Activated naive CD8-positive, alpha-beta T cell treated with anti-CD3 and anti-CD28 coated beads for 36 hours (primary cell): ENCODE measurements around the gene IQCF6. TPM values are rescaled to one million over a fixed set of nuclear protein-coding genes. Genes with fewer than 3 reads are reported as not detected.
"Not testable (repeated sequence)": the region's sequence is repeated elsewhere in the genome, so short reads cannot be mapped to it uniquely, and the experiment has no call there.

Experiments
- DNase-seq: peaks from one replicate; pipeline ENCODE4 v3.0.0; 2021
- H3K27ac Mint-ChIP-seq: one replicate; pipeline ENCODE4 v1.8.0; 2022; ENCODE audit warnings: mild to moderate bottlenecking, moderate library complexity, mixed read lengths
- H3K27me3 Mint-ChIP-seq: one replicate; pipeline ENCODE4 v1.8.0; 2022; ENCODE audit warnings: mild to moderate bottlenecking, mixed read lengths
- H3K36me3 Mint-ChIP-seq: one replicate; pipeline ENCODE4 v1.8.0; 2021; ENCODE audit warnings: mild to moderate bottlenecking, mixed read lengths
- H3K4me1 Mint-ChIP-seq: one replicate; pipeline ENCODE4 v1.8.0; 2021; ENCODE audit warnings: mixed read lengths
- H3K4me3 Mint-ChIP-seq: one replicate; pipeline ENCODE4 v1.8.0; 2022; ENCODE audit warnings: mild to moderate bottlenecking, moderate library complexity, mixed read lengths
- H3K9me3 Mint-ChIP-seq: one replicate; pipeline ENCODE4 v1.8.0; 2022; ENCODE audit warnings: mixed read lengths
- total RNA-seq, 2 experiments: library from RNA; stranded (reverse); gene quantifications; one replicate each; pipeline ENCODE4 v1.2.3, GENCODE V29; 2021

Gene IQCF6
- total RNA-seq, 2 experiments from 2014 or later: not detected

DNA sequence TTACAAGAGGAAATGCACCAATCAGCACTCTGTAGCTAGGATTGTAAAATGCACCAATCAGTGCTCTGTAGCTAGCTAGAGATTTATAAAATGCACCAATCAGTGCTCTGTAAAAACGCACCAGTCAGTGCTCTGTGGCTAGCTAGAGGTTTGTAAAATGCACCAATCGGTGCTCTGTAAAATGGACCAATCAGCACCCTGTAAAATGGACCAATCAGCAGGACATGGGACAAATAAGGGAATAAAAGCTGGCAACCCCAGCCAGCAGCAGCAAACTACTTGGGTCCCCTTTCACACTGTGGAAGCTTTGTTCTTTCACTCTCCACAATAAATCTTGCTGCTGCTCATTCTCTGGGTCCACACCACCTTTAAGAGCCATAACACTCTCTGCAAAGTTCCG lies 36.7 kb downstream of the IQCF6 start:
- H3K27me3 Mint-ChIP-seq: peaks cover 13% of the 10 kb centered on the region
- H3K9me3 Mint-ChIP-seq, DNase-seq, H3K27ac Mint-ChIP-seq: not testable (repeated sequence)
- H3K4me3 Mint-ChIP-seq: peak overlapping the region; percentile 69
- H3K4me1 Mint-ChIP-seq: peaks cover 33% of the 10 kb centered on the region
- peaks cover 44% of the 10 kb centered on the region for H3K36me3 Mint-ChIP-seq

DNA sequence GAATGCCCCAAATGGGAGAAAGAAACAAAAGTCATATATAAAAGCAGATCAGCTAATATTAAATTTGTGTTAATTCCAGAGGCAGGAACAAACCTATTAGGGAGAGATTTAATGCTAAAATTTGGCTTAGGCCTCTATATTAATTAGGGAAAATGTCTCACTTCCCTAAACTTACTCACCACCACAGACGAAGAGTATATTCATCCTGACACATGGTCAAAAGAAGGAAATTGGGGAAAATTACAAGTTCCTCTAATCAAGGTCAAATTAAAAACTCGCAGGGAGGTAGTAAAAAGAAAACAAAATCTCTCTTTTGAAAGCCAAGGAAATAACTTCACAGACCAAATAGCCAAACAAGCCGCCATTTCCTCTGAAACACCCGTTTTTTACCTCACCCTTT lies 39.9 kb downstream of the IQCF6 start:
- peaks cover 48% of the 10 kb centered on the region for H3K4me1 Mint-ChIP-seq
- no peak for DNase-seq
- peaks cover 9% of the 10 kb centered on the region for H3K27me3 Mint-ChIP-seq
- H3K27ac Mint-ChIP-seq: no peak overlapping the region
- H3K4me3 Mint-ChIP-seq: no peak overlapping the region
- H3K36me3 Mint-ChIP-seq: peaks cover 35% of the 10 kb centered on the region
- H3K9me3 Mint-ChIP-seq: peaks cover 2% of the 10 kb centered on the region

DNA sequence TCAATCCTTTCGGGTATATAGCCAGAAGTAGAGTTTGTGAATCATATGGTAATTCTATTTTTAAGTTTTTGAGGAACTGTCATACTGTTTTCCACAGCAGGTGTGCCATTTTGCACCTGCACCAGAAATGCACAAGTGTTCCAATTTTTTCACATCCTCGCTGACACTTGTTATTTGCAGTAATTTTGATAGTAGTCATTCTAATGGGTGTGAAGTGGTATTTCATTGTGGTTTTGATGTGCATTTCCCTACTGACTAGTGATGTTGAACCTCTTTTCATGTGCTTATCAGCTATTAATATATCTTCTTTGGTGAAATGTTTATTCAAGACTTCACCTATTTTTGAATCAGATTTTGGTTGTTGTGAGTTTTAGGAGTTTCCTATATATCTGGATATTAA lies 43.1 kb downstream of the IQCF6 start:
- Mint-ChIP-seq H3K4me1 (peaks cover 56% of the 10 kb centered on the region), H3K27ac (peak overlapping the region; percentile 82), H3K4me3 (peak overlapping the region; percentile 9), H3K27me3 (peaks cover 9% of the 10 kb centered on the region), H3K9me3 (peaks cover 7% of the 10 kb centered on the region), H3K36me3 (peaks cover 36% of the 10 kb centered on the region)
- no peak for DNase-seq

DNA sequence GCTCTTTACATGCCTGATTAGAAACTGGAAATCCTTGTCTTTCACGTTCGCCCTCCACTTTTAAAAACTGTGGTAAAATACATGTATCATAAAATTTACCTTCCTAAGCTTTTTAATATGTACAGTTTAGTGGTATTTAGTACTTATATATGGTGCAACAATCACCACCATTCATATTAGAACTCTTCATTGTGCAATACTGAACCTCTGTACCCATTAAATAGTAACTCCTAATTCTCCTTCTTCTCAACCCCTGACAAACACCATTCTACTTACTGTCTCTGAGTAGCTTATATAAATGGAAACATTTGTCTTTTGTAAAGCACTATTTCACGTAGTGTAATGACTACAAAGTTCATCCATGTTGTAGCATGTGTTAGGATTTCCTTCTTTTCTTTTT lies 44.0 kb downstream of the IQCF6 start:
- DNase-seq: no peak
- H3K4me3 Mint-ChIP-seq: peak overlapping the region; percentile 43
- peaks cover 32% of the 10 kb centered on the region for H3K36me3 Mint-ChIP-seq

DNA sequence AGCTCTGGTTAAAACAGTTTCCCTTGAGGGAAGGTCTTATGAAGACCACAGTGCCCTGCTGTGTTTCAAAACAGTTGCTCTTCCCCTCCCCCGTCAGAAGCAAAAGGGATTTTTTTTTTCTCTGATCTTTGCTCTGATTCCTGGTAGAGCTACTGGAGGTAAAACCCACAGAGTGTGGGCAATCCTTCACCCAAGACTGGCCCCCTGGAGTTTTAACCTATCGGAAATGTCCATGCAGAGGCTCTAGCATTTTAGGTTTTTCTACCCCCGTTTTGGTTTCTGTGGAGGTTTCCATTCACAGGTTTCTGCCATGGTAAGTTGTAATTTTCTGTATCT lies 44.5 kb downstream of the IQCF6 start:
- H3K4me3 Mint-ChIP-seq: peak overlapping the region; percentile 43
- peaks cover 7% of the 10 kb centered on the region for H3K9me3 Mint-ChIP-seq
- peak overlapping the region; percentile 88 for H3K27ac Mint-ChIP-seq
- peaks cover 66% of the 10 kb centered on the region for H3K4me1 Mint-ChIP-seq
- H3K27me3 Mint-ChIP-seq: peaks cover 9% of the 10 kb centered on the region
- H3K36me3 Mint-ChIP-seq: peaks cover 32% of the 10 kb centered on the region
- DNase-seq: peak; percentile 71

More for the DNA sequence above, 44.0 kb downstream of the IQCF6 start:
- Mint-ChIP-seq H3K27ac (peak overlapping the region; percentile 88), H3K4me1 (peaks cover 63% of the 10 kb centered on the region), H3K27me3 (peaks cover 9% of the 10 kb centered on the region), H3K9me3 (peaks cover 7% of the 10 kb centered on the region)

DNA sequence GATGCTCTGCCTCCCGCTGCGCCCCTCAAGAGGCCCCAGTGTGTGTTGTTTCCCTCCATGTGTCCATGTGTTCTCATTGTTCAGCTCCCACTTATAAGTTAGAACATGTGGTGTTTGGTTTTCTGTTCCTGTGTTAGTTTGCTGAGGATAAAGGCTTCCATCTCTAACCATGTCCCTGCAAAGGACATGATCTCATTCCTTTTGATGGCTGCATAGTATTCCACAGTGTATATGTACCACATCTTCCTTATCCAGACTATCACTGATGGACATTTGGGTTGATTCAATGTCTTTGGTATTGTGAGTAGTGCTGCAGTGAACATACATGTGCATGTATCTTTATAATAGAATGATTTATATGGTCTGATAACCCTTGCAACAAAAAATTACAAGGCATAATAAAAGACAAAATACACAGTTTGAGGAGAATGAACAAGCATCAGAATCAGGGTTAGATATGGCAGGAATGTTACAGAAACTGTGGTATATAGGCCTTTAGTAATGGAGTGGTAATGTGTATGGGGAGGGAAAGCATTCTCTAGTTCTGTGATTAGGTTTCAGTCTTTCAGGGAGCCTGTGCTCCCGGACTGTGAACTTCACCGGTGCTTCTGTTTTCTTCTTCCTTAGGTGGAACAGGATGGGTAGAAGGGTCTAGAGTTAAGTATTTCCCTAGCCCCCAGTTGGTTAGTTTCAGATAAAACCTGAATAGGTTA lies 45.0 kb downstream of the IQCF6 start:
- no peak for DNase-seq
- Mint-ChIP-seq H3K4me1 (peaks cover 66% of the 10 kb centered on the region), H3K27me3 (peaks cover 9% of the 10 kb centered on the region), H3K4me3 (peak overlapping the region; percentile 43), H3K9me3 (peaks cover 7% of the 10 kb centered on the region), H3K36me3 (peaks cover 32% of the 10 kb centered on the region), H3K27ac (peak overlapping the region; percentile 88)

DNA sequence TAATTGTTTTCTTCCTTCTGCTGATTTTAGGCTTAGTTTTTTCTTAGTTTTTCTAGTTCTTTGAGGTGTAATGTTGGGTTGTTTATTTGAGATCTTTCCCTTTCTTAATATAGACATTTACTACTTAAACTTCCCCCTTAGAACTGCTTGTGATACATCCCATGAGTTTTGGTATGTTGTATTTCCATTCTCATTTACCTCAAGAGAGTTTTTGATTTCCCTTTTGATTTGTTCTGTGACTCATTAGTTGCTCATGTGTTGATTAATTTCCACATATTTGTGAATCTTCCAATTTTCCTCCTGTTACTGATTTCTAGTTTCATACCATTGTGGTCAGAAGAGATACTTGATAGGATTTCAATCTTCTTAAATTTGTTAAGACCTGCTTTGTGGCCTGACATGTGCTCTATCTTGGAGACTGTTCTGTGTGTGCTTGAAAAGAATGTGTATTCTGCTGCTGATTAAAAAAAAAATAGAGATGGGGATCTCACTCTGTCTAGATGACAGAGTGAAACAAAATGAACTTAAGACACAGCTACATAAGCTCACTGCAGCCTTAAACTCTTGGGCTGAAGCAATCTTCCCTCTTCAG lies 49.9 kb downstream of the IQCF6 start:
- DNase-seq: no peak
- H3K9me3 Mint-ChIP-seq: peaks cover 5% of the 10 kb centered on the region
- peak overlapping the region; percentile 89 for H3K27ac Mint-ChIP-seq
- no peaks in the 10 kb centered on the region for H3K27me3 Mint-ChIP-seq
- H3K36me3 Mint-ChIP-seq: peaks cover 27% of the 10 kb centered on the region
- H3K4me1 Mint-ChIP-seq: peaks cover 58% of the 10 kb centered on the region
- peak overlapping the region; percentile 77 for H3K4me3 Mint-ChIP-seq

Other genes with a start within 250 kb of the IQCF6 start
- gene RAD54L2, start 240.5 kb downstream of the IQCF6 start, total RNA-seq: 10 to 100 TPM; 26.4 to 28.0 TPM
- gene TEX264, start 108.0 kb downstream of the IQCF6 start, total RNA-seq: 10 to 100 TPM; 37.1 to 39.5 TPM
- under 1 TPM; 0.37 to 0.46 TPM for gene GRM2, start 72.2 kb downstream of the IQCF6 start, total RNA-seq
- gene IQCF2, start 82.4 kb upstream of the IQCF6 start, total RNA-seq: not detected
- not detected for gene IQCF5, start 96.4 kb upstream of the IQCF6 start, total RNA-seq
- not detected for gene IQCF1, start 124.1 kb upstream of the IQCF6 start, total RNA-seq
- gene RRP9, start 162.7 kb upstream of the IQCF6 start, total RNA-seq: 10 to 100 TPM; 74.0 to 83.0 TPM
- gene PARP3, start 163.1 kb upstream of the IQCF6 start, total RNA-seq: 10 to 100 TPM; 13.9 to 15.6 TPM
- gene GPR62, start 176.1 kb upstream of the IQCF6 start, total RNA-seq: not detected
- gene PCBP4, start 188.2 kb upstream of the IQCF6 start, total RNA-seq: 1 to 10 TPM; 4.5 to 5.6 TPM
- gene ABHD14B, start 194.8 kb upstream of the IQCF6 start, total RNA-seq: 10 to 100 TPM; 58.7 to 59.6 TPM
- gene ABHD14A, start 195.8 kb upstream of the IQCF6 start, total RNA-seq: 10 to 100 TPM; 10.2 to 12.9 TPM
- 10 to 100 TPM; 74.7 to 75.5 TPM for gene ACY1, start 204.3 kb upstream of the IQCF6 start, total RNA-seq
- gene RPL29, start 216.7 kb upstream of the IQCF6 start, total RNA-seq: 1,000 to 10,000 TPM; 1,575 to 1,589 TPM